HCT116 (cell line): ENCODE measurements around the gene SRGAP2C. TPM values are rescaled to one million over a fixed set of nuclear protein-coding genes. Genes with fewer than 3 reads are reported as not detected.
"Not testable (repeated sequence)": the region's sequence is repeated elsewhere in the genome, so short reads cannot be mapped to it uniquely, and the experiment has no call there.

ENCODE experiments used
- ATAC-seq: fragments of 200-7000 bp; cut with Tn5 transposase; 2 replicates; pipeline ENCODE4 v1.9.1; 2020; ENCODE audit warnings: mild to moderate bottlenecking, moderate library complexity
- BruUV-seq: library from RNA; stranded (reverse); fragments of 400-500 nt; replicated peaks from 2 replicates; lab custom pipeline; 2021; lab: Mats Ljungman, UMichigan
- CTCF ChIA-PET: fragments of 300-600 bp; sonication (Branson Sonifier 250); formaldehyde crosslinking; loops from one replicate; lab custom pipeline; 2021; ENCODE audit warnings: antibody characterized with exemption; lab: Charles Lee
- POLR2A ChIA-PET: fragments of 300-600, 350-600 bp; sonication (Branson Sonifier 250); formaldehyde crosslinking; loops from one replicate; lab custom pipeline; 2021; ENCODE audit warnings: antibody characterized with exemption; lab: Charles Lee
- RAD21 ChIA-PET, 2 experiments: fragments of 300-600 bp; sonication (Branson Sonifier 250); formaldehyde crosslinking; loops; one replicate each; lab custom pipeline; 2023; ENCODE audit warnings: low total read pairs in 2 of 2; ENCODE audit not compliant: uncharacterized antibody in 2 of 2, unreplicated experiment in 2 of 2, low non-redundant PET in 1 of 2; lab: Charles Lee
- DNase-seq: peaks from one replicate; pipeline ENCODE4 v3.0.0-alpha.2; 2010; ENCODE audit warnings: low read depth, low spot score
- H2AFZ ChIP-seq: fragments of 200-600 bp; shearing (Covaris generic), sonication (generic); 2 replicates; pipeline ENCODE4 v1.6.1; 2017; ENCODE audit warnings: low read depth, mixed run types, mixed read lengths, antibody characterized with exemption, low read length; ENCODE audit not compliant: poor library complexity, severe bottlenecking
- H3K27ac ChIP-seq: 2 replicates; pipeline ENCODE4 v1.5.1; 2012; ENCODE audit warnings: low read depth, low read length
- H3K27me3 ChIP-seq: fragments of 200-600 bp; sonication (generic); 2 replicates; pipeline ENCODE4 v1.6.1; 2016; ENCODE audit warnings: mixed run types, low read length, mixed read lengths; ENCODE audit not compliant: insufficient read depth
- H3K36me3 ChIP-seq, 2 experiments: fragments of 200-500 bp in 1 of 2; fragments of 200-600 bp in 1 of 2; sonication (Bioruptor generic) in 1 of 2; sonication (generic) in 1 of 2; 2 replicates each; pipeline versions ENCODE4 v1.5.1 to v1.6.1; 2014 to 2016; ENCODE audit warnings: low read length in 2 of 2, inconsistent platforms in 1 of 2, mixed read lengths in 1 of 2, mixed run types in 1 of 2; ENCODE audit not compliant: insufficient read depth in 2 of 2, control insufficient read depth in 1 of 2
- H3K4me1 ChIP-seq, 2 experiments: fragments of 200-600 bp in 1 of 2; sonication (generic) in 1 of 2; 2 replicates each; pipeline versions ENCODE4 v1.5.1 to v1.6.1; 2012 to 2017; ENCODE audit warnings: low read length in 2 of 2, inconsistent platforms in 1 of 2, mild to moderate bottlenecking in 1 of 2, mixed read lengths in 1 of 2, mixed run types in 1 of 2, moderate library complexity in 1 of 2; ENCODE audit not compliant: insufficient read depth in 2 of 2, control insufficient read depth in 1 of 2
- H3K4me2 ChIP-seq: fragments of 200-600 bp; sonication (generic); 2 replicates; pipeline ENCODE4 v1.6.1; 2017; ENCODE audit warnings: mixed run types, low read length, mixed read lengths
- H3K4me3 ChIP-seq, 2 experiments: fragments of 200-600 bp in 1 of 2; sonication (generic) in 1 of 2; replicated peaks in 1 of 2; 2 replicates each; pipeline ENCODE4 v1.5.1; 2011 to 2016; ENCODE audit warnings: low read length in 2 of 2, control low read depth in 1 of 2, low read depth in 1 of 2, mild to moderate bottlenecking in 1 of 2, mixed read lengths in 1 of 2, mixed run types in 1 of 2
- H3K79me2 ChIP-seq: fragments of 200-600 bp; sonication (generic); 2 replicates; pipeline ENCODE4 v1.6.1; 2017; ENCODE audit warnings: mild to moderate bottlenecking, mixed run types, low read length, moderate library complexity, mixed read lengths; ENCODE audit not compliant: insufficient read depth
- H3K9ac ChIP-seq: fragments of 200-600 bp; sonication (generic); 2 replicates; pipeline ENCODE4 v1.6.1; 2016; ENCODE audit warnings: low read length, mixed read lengths
- H3K9me2 ChIP-seq: fragments of 200-600 bp; sonication (generic), shearing (Covaris generic); 2 replicates; pipeline ENCODE4 v1.6.1; 2017; ENCODE audit warnings: mixed run types, mild to moderate bottlenecking, moderate library complexity; ENCODE audit not compliant: insufficient read depth
- H3K9me3 ChIP-seq, 2 experiments: fragments of 200-500 bp in 1 of 2; fragments of 200-600 bp in 1 of 2; sonication (Bioruptor generic) in 1 of 2; sonication (generic) in 1 of 2; 2 replicates each; pipeline ENCODE4 v1.6.1; 2014 to 2017; ENCODE audit warnings: low read length in 2 of 2, mixed read lengths in 2 of 2, inconsistent platforms in 1 of 2, low read depth in 1 of 2, mild to moderate bottlenecking in 1 of 2, mixed run types in 1 of 2, moderate library complexity in 1 of 2; ENCODE audit not compliant: control insufficient read depth in 1 of 2, insufficient read depth in 1 of 2
- H4K20me1 ChIP-seq: fragments of 200-600 bp; sonication (generic), shearing (Covaris generic); 2 replicates; pipeline ENCODE4 v1.6.1; 2017; ENCODE audit warnings: mixed run types, mild to moderate bottlenecking, moderate library complexity; ENCODE audit not compliant: insufficient read depth
- intact Hi-C: fragments of 100-400 bp; cut with micrococcal nuclease; formaldehyde crosslinking; loops from 2 replicates; pipeline ENCODE4 v1.10.0; 2022
- total RNA-seq: library from RNA; stranded (reverse); gene quantifications from one replicate; pipeline ENCODE4 v1.2.1, GENCODE V29; 2021; ENCODE audit not compliant: unreplicated experiment

Gene SRGAP2C
- total RNA-seq, 1 experiment from 2014 or later: 21.3 TPM

DNA sequence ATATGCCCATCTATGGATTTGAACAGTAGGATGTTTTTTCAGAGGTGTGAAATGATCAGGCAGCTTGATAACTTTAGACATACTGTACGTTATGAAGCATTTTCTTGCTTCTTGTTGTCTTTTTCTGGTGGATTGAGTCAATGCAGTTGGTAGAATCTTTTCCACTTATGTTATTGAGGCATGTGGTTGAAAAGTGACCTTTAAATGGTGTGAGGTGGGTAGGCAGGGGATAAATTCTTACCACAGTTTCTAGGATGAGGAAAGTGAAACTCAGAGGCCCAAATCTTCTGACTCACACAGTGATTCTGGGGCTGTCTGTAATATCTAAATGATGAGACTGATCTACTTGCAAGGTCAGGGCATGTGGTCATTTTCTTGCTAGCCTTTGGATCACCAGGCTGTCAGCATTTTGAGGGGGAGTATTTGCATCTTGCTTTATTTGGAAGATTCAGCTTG lies 79.0 kb downstream of the SRGAP2C start:
- RAD21 ChIA-PET, CTCF ChIA-PET, H3K9me2 ChIP-seq, H4K20me1 ChIP-seq, H2AFZ ChIP-seq, H3K79me2 ChIP-seq, H3K36me3 ChIP-seq, H3K27me3 ChIP-seq, H3K27ac ChIP-seq, POLR2A ChIA-PET, BruUV-seq, H3K4me1 ChIP-seq, H3K9me3 ChIP-seq, H3K4me3 ChIP-seq, H3K4me2 ChIP-seq, DNase-seq, intact Hi-C loops, ATAC-seq, H3K9ac ChIP-seq: not testable (repeated sequence)

DNA sequence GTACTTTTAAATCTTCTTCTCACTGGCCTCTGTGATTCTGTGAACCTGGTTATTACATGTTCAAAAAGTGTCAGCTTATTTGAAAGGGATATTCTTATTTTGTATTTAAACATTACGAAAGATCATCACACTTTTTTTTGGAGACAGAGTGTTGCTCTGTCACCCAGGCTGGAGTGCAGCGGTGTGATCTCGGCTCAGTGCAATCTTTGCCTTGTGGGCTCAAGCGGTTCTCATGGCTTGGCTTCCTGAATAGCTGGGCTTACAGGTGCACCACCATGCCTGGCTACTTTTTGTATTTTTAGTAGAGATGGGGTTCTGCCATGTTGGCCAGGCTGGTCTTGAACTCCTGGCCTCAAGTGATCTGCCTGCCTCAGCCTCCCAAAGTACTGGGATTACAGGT lies 82.3 kb downstream of the SRGAP2C start:
- POLR2A ChIA-PET, RAD21 ChIA-PET, H3K27me3 ChIP-seq, H3K4me1 ChIP-seq, H4K20me1 ChIP-seq, H3K4me3 ChIP-seq, BruUV-seq, H3K9ac ChIP-seq, H3K9me2 ChIP-seq, ATAC-seq, H3K36me3 ChIP-seq, DNase-seq, H3K4me2 ChIP-seq, H3K79me2 ChIP-seq, CTCF ChIA-PET, H3K9me3 ChIP-seq, intact Hi-C loops, H3K27ac ChIP-seq, H2AFZ ChIP-seq: not testable (repeated sequence)

DNA sequence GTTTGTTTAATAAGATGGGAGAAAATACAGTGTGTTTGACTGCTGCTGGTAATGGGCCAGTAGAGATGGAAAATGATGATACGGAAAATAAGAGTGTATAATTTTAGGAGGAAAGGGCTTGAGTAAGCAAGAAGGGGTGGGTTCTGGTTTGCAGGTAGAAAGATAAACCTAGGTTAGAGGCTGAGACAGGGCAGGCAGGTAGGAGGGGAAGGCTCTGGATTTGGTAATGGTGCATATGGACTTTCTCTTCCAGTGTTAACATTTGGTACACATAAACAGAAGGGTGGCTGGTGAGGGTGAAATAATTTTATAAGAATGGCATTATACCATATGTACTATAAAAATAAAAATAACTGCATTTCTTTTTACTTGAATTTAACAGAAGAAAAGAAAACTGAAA lies 84.5 kb downstream of the SRGAP2C start:
- POLR2A ChIA-PET, H3K9me2 ChIP-seq, H3K9ac ChIP-seq, H3K36me3 ChIP-seq, H3K4me2 ChIP-seq, H3K27ac ChIP-seq, H3K9me3 ChIP-seq, H3K4me3 ChIP-seq, H2AFZ ChIP-seq, H3K4me1 ChIP-seq, intact Hi-C loops, CTCF ChIA-PET, H4K20me1 ChIP-seq, RAD21 ChIA-PET, BruUV-seq, DNase-seq, H3K27me3 ChIP-seq, ATAC-seq, H3K79me2 ChIP-seq: not testable (repeated sequence)

DNA sequence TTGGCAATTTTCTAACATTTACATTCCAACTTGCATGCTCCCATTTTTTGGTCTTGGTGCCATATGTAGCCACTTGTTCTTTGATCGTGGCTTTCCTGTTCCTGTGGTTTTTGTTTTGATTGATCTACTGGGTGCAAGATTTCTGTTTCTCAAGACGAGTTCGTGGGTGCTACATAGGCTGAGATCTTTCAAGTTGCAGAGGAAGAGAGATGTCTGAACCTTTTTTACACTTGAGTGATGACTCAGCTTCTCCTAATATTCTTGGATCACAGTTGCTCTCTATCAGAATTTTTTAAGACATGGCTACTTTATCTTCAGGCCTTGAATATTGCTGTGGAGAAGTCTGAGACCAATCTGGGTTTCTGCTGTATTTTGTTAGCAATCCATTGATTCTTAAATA lies 85.2 kb downstream of the SRGAP2C start:
- DNase-seq, H3K27ac ChIP-seq, H3K9ac ChIP-seq, POLR2A ChIA-PET, H3K9me2 ChIP-seq, intact Hi-C loops, CTCF ChIA-PET, H3K36me3 ChIP-seq, H3K4me1 ChIP-seq, ATAC-seq, RAD21 ChIA-PET, H3K4me3 ChIP-seq, H3K4me2 ChIP-seq, H3K9me3 ChIP-seq, H2AFZ ChIP-seq, H4K20me1 ChIP-seq, H3K27me3 ChIP-seq, H3K79me2 ChIP-seq, BruUV-seq: not testable (repeated sequence)
